ENCODE data around the gene MIER2.
"Not testable (repeated sequence)": the region's sequence is repeated elsewhere in the genome, so short reads cannot be mapped to it uniquely, and the experiment has no call there.

Gene MIER2, protein sequence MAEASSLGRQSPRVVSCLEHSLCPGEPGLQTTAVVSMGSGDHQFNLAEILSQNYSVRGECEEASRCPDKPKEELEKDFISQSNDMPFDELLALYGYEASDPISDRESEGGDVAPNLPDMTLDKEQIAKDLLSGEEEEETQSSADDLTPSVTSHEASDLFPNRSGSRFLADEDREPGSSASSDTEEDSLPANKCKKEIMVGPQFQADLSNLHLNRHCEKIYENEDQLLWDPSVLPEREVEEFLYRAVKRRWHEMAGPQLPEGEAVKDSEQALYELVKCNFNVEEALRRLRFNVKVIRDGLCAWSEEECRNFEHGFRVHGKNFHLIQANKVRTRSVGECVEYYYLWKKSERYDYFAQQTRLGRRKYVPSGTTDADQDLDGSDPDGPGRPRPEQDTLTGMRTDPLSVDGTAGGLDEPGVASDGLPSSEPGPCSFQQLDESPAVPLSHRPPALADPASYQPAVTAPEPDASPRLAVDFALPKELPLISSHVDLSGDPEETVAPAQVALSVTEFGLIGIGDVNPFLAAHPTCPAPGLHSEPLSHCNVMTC

DNA sequence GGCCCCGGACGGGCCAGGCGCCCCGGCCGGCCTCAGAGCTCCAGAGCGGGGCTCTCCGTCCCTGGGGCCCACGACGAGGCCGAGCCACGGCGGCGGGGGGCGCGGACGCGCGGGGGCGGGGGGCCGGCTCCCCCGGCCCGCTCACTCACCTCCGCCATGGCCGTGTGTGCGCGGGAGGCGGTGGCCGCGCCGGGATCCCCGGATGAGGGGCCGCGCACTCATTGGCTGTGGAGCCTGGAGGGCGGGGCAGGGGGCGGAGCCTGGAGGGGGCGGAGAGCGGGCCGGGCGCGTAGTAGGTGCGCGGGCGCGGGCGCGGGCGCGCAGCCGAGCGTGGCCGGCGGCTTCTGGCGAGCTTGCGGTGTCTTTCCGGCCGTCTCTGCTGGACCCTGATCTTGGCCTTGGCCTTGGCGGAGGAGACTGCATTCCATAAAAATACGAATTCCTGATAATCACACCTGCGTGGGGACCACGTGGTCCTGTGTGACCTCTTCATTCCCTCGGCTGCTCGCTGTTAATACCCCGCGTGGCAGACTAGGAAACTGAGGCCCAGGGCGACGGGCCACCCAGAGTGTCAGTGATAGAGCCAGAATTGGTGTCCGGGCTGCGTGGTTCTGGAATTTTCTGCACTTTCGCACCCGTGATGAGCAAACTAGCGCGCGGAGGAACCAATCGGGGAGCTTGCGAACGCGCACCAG lies at the start of gene MIER2:
Gene MIER2, minus strand, starts transcription at position 172 of the 695 bp plus-strand sequence. Its CDS starts 14 bp downstream, at position 158.
- DNase-seq, result peak; percentile 91

DNA sequence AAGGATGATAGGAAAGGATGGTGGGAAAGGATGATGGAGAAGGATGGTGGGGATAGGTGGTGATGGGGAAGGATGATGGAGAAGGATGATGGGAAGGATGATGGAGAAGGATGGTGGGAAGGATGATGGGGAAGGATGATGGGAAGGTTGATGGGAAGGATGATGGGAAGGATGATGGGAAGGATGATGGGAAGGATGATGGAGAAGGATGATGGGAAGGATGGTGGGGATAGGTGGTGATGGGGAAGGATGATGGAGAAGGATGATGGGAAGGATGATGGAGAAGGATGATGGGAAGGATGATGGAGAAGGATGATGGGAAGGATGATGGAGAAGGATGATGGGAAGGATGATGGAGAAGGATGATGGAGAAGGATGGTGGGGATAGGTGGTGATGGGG lies 49.0 kb upstream of the MIER2 start:
- DNase-seq, result not testable (repeated sequence)

DNA sequence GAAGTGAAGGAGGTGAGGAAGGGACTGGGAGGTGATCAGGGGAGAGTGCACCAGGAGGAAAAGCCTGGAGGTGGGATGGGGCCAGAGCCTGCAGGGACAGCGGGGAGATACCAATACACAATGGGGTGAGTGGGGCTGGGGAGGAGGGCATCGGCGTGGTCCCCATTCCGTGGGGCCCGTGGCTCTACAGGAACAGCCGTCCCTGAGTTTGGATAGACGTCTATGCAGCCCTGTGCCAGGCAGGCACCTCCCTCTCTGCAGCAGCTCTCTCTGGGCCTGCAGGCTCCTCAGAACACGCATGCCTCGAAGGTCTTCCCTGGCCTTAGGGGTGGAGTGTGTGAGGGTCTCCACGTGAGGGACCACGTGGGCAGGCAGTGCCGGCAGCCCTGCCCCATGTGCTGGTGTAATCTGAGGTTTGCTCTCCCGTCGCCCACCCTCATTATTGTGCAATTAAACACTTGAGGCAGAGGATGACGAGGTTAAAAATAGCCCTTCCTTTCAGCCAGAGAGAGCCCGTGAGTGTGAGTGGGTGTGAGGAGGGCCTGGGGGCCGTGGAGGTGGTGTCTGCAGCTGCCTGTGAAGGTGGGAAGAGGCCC lies 47.9 kb upstream of the MIER2 start:
- DNase-seq, result no peak

DNA sequence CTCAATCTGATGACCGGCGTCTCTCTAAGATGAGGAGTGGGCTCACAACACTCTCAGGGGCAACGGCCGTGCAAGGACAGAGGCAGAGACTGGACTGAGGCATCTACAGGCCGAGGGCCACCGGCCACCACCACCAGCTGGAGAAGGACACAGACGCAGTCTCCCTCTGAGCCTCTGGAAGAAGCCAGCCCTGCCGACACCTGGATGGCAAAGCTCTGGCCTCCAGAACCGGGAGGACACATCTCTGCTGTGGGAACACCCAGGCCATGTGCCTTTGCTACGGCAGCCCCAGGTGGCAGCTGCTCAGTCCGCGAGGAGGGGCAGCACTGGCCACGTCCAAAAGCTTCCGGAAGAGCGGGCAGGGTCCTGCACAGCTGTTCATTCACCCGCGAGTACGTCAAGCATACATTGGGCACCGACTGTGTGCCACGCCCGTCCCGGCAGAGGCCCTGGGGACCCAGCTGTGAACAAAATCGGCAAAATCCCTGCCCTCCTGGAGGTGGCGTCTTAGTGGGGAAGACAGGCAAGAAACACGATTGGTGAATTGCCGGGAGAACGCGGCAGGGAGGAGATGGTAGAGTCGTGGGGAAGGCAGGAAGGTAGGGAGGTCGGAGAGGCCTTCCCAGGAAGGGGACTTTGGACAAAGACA lies 47.3 kb upstream of the MIER2 start:
- DNase-seq, result no peak

DNA sequence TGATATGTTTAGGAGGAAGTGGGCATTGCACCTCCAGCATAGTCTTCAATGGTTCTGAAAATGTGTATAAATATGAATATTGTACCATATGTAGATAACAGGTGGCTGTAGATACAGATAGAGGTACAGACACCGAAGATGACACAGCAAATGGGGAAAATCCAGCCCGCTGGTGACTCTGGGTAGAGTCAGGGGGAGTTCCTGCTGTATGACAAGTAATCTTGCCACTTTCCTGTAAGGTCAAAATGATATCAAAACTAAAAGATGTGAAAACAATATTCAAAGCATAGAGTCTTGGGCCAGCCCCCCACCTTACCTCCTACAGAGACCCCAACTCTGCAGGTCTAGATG lies 46.6 kb upstream of the MIER2 start:
- no peak for DNase-seq

DNA sequence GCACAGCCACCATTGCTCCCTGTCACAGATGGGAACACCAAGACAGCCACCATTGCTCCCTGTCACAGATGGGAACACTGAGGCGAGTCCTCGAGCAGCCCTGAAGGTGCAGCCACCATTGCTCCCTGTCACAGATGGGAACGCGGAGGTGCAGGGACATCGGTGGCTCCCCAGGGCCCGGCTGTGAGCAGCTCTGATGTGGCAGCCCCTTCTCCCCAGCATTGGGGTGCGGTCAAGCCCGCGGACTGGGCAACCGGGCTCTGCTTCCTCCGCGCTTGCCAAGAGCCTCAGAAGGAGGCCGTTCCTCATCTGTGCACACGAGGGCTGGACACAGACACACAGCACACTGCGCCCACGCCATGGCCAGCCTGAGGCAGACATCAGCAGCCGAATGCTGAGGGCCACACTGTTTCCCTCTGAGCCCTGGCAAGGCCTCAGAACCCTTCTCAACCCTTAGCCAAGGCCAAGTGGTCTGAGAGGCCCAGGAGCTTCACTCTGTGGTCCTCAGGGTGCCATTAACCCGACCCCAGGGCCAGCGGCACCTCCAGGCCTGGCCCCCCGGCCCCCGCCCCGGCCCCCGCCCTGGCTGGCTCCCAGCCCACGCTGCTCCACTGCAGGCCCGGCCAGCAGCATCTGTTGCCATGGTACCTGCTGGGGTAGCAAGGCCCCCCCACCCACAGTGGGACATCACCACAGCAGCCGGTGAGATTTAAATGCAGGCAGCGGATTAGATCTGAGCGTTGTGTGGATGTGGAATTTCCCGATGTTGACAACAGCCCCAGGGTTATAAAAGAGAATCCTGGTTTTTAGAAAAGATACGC lies 46.0 kb upstream of the MIER2 start:
- DNase-seq, result no peak

DNA sequence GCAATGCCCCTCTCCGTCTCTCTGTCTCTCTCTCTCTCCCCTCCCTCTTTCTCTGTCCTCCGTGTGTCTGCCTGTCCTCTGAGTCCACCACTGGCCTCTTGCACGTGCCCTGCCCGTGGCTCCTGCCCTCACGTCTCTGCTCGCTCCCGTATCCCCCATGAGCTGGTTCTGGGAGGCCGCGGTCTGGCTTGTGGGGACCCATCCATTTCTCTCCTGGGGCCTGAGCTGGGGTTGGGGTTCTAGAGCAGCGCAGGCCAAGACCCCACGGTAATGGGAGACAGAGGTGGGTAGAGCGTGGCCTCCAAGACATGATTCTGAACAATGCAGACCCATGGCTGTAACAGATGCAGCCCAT lies 45.3 kb upstream of the MIER2 start:
- no peak for DNase-seq

DNA sequence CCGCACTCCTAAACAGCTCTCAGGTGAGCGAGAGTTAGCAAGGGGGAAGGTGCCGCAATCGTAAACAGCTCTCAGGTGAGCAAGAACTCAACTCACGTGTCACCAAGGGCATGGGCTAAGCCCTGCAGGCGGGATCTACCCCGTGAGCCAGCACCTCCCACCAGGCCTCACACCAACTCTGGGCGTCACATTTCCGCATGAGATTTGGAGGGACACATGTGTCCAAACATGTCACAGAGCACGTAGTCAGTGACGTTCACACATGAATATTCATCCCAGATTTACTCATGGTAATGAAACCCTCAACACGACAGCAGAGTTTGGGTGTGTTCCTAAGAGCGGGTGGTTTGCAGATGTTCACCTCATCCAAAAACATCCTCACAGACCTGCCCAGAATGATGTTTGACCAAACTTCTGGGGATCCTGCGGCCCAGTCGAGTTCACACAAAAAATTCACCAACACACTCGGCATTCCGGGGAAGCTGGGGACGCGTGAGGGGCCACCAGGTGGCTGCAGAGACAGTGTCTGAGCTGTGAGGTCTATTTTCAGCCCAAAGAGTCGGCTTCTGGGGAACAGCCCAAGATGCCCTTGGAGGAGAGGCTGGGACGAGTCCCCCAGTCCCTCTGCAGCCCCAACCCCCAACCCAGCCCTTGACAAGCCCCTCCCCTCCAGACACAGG lies 44.8 kb upstream of the MIER2 start:
- DNase-seq, result no peak

DNA sequence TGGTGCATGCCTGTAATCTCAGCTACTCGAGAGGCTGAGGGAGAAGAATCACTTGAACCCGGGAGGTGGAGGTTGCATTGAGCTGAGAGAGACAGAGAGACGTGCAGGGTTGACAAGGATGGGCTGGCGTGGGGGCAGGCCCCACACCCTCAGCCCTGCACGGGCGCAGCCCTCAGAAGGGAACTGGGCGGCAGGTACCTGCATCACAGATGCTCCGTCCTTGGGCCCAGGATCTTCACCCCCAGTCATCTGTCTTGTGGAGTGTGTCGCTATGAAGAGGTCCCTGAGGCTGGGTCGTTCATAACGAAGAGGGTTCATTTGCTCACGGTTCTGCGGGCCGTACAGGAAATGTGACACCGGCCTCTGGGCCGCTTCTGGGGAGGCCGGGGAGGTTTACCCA lies 44.1 kb upstream of the MIER2 start:
- DNase-seq, result no peak

DNA sequence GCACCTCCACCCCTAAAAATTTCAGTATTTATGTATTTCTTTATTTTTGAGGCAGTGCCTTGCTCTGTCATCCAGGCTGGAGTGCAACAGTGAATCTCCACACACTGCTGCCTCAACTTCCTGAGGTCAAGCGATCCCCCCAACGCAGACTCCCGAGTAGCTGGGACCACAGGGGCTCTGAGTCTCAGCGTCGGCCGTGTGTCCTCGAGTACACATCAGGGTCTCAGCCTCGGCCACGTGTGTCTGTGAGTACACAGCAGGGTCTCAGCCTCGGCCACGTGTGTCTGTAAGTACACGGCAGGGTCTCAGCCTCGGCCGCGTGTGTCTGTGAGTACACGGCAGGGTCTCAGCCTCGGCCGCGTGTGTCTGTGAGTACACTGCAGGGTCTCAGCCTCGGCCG lies 43.2 kb upstream of the MIER2 start:
- no peak for DNase-seq

DNA sequence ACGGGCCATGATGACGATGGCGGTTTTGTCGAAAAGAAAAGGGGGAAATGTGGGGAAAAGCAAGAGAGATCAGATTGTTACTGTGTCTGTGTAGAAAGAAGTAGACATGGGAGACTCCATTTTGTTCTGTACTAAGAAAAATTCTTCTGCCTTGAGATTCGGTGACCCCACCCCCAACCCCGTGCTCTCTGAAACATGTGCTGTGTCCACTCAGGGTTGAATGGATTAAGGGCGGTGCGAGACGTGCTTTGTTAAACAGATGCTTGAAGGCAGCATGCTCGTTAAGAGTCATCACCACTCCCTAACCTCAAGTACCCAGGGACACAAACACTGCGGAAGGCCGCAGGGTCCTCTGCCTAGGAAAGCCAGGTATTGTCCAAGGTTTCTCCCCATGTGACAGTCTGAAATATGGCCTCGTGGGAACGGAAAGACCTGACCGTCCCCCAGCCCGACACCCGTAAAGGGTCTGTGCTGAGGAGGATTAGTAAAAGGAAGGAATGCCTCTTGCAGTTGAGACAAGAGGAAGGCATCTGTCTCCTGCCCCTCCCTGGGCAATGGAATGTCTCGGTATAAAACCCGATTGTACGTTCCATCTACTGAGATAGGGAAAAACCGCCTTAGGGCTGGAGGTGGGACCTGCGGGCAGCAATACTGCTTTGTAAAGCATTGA lies 42.2 kb upstream of the MIER2 start:
- not testable (repeated sequence) for DNase-seq

DNA sequence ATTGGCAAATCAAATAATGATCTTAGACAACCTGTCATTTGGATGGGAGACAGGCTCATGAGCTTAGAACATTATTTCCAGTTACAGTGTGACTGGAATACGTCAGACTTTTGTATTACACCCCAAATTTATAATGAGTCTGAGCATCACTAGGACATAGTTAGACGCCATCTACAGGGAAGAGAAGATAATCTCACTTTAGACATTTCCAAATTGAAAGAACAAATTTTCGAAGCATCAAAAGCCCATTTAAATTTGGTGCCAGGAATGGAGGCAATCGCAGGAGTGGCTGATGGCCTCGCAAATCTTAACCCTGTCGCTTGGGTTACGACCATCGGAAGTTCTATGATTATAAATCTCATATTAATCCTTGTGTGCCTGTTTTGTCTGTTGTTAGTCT lies 41.6 kb upstream of the MIER2 start:
- not testable (repeated sequence) for DNase-seq

DNA sequence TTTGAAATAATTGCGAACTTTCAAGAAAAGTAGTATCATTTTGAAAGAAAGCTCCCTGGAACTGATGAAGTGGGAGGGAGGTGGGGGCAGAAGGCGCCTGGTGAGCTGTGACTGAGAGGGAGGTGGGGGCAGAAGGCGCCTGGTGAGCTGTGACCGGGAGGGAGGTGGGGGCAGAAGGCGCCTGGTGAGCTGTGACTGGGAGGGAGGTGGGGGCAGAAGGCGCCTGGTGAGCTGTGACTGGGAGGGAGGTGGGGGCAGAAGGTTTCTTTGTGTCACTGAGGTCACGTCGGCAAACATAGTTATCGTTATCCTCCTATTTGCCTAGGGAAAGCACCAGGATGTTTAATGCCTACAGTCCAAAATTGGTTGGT lies 40.2 kb upstream of the MIER2 start:
- DNase-seq, result no peak

DNA sequence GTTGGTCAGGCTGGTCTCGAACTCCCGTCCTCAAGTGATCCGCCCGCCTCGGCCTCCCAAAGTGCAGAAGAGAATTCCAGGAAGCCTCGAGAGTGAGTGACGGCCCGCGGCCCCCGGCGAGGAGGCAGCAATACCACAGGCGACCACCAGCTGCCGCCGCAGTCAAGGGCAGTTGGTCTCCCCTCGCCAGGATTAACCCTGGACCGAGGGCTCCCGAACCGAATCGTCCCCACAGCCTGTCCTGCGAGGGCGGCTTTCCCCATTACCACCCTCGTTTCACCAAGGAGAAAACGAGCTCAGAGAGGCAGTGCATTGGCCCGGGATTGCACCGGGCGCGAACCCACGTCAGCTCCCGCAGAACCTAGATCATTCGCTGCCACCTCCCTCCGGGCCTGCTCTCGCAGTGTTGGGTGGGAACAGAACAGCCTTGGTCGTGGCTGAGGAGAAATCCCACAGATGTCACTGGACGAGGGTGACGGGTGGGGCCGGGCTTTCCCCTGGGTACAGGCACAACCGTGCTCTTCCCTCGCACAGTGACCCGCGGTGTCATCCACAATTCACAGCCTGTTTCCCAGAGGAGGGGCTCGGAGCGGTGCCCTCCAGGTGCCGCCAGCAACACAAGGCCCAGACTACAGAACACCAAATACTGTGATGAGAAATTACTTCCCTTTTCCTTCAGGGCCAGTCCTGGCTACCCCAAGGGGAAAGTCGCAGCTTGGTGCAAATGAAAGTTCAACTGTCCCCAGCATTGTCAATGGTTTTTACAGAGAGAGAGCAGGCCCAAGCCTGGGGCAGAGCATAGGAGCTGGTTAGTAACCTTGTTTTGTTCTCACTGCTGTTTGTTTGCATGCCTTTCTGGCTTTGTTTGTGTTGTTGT lies 39.6 kb upstream of the MIER2 start:
- DNase-seq, result no peak

DNA sequence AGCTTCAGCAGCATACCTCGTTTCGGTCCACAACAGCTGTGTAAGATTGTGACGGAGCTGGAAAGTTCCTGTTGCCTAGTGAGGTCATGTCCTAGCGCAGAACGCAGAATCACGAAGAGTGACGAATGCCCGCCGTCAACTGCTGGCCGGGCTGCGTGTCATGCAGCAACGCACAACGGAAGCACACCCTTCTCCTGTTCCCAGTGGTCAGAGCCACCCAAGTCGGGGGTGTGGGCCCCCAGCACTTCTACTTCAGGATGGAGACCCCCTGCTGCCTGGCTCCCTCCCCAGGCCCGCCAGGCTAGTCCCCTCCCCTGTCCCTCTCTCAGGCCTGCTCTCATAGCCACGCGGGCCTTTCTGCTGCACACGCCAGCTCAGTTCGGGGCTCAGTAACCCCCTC lies 38.4 kb upstream of the MIER2 start:
- DNase-seq, result no peak

DNA sequence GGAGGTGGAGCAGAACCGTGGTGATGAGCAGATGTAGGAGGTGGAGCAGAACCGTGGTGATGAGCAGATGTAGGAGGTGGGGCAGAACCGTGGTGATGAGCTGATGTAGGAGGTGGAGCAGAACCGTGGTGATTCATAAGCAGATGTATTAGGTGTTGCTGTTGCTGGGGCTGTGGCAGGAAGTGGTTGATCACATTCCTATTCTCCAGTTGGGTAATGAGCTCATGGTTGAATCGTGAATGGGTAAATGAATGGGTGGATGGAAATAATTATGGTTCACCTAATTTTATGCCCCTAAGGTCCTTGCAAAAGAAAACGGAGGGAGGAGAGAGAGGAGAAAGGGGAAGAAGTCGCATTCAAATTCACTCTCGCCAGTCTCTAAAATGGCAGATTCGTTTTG lies 38.0 kb upstream of the MIER2 start:
- not testable (repeated sequence) for DNase-seq

DNA sequence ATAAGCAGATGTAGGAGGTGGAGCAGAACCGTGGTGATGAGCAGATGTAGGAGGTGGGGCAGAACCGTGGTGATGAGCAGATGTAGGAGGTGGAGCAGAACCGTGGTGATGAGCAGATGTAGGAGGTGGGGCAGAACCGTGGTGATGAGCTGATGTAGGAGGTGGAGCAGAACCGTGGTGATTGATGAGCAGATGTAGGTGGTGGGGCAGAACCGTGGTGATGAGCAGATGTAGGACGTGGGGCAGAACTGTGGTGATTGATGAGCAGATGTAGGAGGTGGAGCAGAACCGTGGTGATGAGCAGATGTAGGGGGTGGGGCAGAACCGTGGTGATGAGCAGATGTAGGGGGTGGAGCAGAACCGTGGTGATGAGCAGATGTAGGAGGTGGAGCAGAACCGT lies 37.3 kb upstream of the MIER2 start:
- not testable (repeated sequence) for DNase-seq

DNA sequence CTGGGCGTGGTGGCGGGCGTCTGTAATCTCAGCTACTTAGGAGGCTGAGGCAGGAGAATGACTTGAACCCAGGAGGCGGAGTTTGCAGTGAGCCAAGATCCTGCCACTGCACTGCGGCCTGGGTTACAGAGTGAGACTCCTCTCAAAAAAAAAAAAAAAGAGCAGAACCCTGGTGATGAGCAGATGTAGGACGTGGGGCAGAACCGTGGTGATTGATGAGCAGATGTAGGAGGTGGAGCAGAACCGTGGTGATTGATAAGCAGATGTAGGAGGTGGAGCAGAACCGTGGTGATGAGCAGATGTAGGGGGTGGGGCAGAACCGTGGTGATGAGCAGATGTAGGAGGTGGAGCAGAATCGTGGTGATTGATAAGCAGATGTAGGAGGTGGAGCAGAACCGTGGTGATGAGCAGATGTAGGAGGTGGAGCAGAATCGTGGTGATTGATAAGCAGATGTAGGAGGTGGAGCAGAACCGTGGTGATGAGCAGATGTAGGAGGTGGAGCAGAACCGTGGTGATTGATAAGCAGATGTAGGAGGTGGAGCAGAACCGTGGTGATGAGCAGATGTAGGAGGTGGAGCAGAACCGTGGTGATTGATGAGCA lies 36.1 kb upstream of the MIER2 start:
- not testable (repeated sequence) for DNase-seq

DNA sequence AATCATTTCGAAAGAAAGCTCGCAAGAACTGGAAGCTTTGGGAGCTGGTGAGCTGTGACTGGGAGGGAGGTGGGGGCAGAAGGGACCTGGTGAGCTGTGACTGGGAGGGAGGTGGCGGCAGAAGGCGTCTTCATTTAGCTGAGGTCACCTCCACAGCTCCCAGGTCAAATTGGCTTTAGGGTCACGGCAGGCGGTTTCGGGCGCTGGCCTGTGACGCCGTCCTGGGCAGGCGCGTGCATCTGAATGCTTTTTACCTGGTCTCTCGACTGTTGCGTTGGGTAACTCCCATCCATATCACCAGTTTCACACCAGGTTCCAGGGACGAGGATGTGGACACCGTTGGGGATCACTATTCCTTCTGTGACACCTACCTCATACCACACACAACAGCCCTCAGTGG lies 35.2 kb upstream of the MIER2 start:
- no peak for DNase-seq

DNA sequence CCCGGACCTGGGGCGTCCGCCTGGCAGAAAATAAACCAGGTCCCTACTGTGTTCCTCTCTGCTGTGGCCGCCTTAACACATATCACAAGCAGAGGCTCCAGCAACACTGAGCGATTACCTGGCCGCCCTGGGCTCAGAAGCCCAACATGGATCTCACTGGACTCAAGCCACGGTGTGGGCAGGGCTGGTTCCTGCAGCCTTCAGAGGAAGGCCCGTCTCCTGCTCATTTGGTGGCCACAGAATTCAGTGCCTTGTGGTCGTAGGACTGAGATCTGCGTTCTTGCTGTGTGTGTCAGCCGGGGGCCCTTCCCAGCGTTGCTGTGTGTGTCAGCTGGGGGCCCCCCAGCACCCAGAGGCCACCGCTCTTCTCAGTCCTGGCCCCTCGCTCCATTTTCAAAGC lies 34.1 kb upstream of the MIER2 start:
- peak; percentile 6 for DNase-seq

All from right hindlimb (tissue), 1 donor.